Measurements from ENCODE around the gene NECTIN2.
A peak's percentile ranks its signal among the peaks of the same experiment; 100 is the strongest.
"Not testable (repeated sequence)": the region's sequence is repeated elsewhere in the genome, so short reads cannot be mapped to it uniquely, and the experiment has no call there.

The NECTIN2 gene

DNA sequence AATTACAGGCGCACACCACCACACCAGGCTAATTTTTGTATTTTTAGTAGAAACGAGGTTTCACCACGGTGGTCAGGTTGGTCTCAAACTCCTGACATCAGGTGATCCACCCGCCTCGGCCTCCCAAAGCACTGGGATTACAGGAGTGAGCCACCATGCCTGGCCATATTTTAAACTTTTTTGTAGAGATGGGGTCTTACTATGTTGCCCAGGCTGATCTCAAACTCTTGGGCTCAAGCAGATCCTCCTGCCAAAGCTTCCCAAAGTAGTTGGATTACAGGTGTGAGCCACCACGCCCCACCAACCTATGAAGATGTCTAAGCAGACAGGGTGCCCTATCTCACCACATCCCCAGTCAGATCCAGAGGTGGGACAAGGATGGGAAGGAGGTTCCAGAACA is 65.8 kb downstream of the NECTIN2 start:
- DNase-seq = not testable (repeated sequence)

GRCh38 chr19:44912854-44913253 is 66.8 kb downstream of the NECTIN2 start:
- no peak for DNase-seq

DNA sequence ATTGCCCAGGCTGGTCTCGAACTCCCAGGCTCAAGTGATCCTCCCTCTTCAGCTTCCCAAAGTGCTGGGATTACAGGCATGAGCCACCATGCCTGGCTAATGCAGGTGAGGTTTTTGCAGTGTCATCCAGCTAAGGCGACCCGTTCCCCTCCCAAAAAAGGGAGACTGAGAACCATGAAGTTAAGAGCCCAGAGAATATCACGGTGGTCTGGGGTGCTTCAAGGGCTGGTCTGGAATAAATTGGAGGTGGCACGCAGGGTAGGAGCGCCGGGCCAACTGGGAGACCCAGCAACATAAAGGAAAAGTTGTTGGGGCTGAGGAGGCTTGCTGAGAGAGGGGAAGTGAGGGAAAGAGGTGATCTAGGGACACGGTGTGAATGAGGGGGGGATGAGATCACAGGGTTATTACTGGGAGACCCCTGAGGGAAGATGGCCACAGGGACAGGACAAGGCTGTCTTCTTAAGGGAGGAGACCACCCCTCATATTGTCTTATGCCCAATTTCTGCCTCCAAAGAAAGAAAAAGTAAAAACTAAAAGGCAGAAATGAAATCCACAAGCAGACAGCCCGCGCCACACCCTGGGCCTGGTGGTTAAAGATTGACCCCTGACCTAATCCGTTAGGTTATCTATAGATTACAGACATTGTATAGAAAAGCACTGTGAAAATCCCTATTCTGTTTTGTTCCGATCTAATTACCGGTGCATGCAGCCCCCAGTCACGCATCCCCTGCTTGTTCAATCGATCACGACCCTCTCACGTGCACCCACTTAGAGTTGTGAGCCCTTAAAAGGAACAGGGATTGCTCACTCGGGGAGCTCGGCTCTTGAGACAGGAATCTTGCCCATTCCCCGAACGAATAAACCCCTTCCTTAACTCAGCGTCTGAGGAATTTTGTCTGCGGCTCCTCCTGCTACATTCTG is 67.7 kb downstream of the NECTIN2 start:
- DNase-seq = not testable (repeated sequence)

DNA sequence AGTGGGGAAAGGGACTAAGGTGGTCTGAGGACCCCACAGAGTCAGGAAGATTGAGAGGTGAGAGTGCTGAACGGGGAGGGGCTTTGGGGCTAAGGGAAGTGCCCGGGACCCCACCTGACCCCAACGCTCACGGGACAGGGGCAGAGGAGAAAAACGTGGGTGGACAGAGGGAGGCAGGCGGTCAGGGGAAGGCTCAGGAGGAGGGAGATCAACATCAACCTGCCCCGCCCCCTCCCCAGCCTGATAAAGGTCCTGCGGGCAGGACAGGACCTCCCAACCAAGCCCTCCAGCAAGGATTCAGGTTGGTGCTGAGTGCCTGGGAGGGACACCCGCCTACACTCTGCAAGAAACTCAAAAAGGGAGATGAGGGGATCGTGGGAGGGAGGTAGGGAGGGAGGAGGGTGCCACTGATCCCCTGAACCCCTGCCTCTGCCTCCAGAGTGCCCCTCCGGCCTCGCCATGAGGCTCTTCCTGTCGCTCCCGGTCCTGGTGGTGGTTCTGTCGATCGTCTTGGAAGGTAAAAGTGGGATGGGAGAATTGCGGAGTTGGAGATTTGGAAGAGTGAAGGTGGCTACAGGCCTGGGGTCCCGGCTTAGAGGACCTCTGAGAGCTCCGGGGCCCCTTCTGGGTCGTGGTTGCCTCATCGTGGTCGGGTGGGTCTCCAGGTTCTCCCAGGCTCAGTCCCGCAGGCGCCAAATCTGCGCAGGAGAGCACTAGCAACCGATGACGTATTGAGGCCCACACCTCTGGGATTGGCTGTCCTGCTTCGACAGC is 68.5 kb downstream of the NECTIN2 start, which contains the start of gene APOC1:
APOC1 (plus strand) TSS at position 176 of the 774 bp plus-strand sequence; CDS start at position 460, 284 bp downstream.
- peak; percentile 79 to 82 for DNase-seq

DNA sequence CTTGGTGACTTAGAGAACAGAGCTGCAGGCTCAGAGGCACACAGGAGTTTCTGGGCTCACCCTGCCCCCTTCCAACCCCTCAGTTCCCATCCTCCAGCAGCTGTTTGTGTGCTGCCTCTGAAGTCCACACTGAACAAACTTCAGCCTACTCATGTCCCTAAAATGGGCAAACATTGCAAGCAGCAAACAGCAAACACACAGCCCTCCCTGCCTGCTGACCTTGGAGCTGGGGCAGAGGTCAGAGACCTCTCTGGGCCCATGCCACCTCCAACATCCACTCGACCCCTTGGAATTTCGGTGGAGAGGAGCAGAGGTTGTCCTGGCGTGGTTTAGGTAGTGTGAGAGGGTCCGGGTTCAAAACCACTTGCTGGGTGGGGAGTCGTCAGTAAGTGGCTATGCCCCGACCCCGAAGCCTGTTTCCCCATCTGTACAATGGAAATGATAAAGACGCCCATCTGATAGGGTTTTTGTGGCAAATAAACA is 78.2 kb downstream of the NECTIN2 start:
- no peak for DNase-seq

GRCh38 chr19:44925114-44925891 is 79.2 kb downstream of the NECTIN2 start:
- no peak for DNase-seq

- not testable (repeated sequence) for DNase-seq
These were observed 80.4 kb downstream of the NECTIN2 start for GRCh38 chr19:44926245-44927077.

DNA sequence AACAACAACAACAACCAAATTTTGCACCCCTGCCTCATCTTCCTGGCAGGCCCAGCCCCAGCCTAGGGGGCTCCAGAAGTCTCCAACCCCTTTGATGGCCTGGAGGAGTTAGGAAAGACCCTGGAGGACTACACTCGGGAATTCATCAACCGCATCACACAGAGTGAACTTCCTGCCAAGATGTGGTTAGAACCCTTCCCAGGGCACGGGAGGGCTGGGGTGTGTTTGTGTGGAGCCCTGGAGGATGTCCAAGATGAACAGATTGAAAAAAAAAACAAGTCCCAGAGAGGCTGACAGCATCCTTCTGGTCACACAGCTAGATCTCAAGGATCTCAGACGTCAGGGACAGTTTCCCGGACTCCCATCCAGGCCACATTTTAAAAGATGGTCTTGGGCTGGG is 81.6 kb downstream of the NECTIN2 start:
- no peak for DNase-seq

- DNase-seq = no peak
These were observed 84.0 kb downstream of the NECTIN2 start for GRCh38 chr19:44930088-44930487.

- no peak for DNase-seq
These were observed 85.4 kb downstream of the NECTIN2 start for GRCh38 chr19:44931541-44931940.

Measured in stimulated activated CD4-positive, alpha-beta T cell treated with anti-CD3 and anti-CD28 coated beads, Interleukin-2, amount 100 ng/mL, for 24 hours (primary cell).